Glutamatergic neuron (in vitro differentiated cells): ENCODE results near the gene NAA60. TPM values are rescaled to one million over a fixed set of nuclear protein-coding genes. Genes with fewer than 3 reads are reported as not detected.
"Not testable (repeated sequence)": the region's sequence is repeated elsewhere in the genome, so short reads cannot be mapped to it uniquely, and the experiment has no call there.

Experiments used
- DNase-seq: peaks from one replicate; pipeline ENCODE4 v3.0.0; 2022
- H3K27ac Mint-ChIP-seq: one replicate; pipeline ENCODE4 v1.8.0; 2020; ENCODE audit warnings: mild to moderate bottlenecking, mixed read lengths, inconsistent platforms; ENCODE audit not compliant: unreplicated experiment
- H3K27me3 Mint-ChIP-seq: one replicate; pipeline ENCODE4 v1.8.0; 2020; ENCODE audit warnings: mild to moderate bottlenecking, moderate library complexity, mixed read lengths, inconsistent platforms; ENCODE audit not compliant: unreplicated experiment
- H3K36me3 Mint-ChIP-seq: one replicate; pipeline ENCODE4 v1.8.0; 2020; ENCODE audit warnings: mild to moderate bottlenecking, mixed read lengths, inconsistent platforms; ENCODE audit not compliant: unreplicated experiment
- H3K4me1 Mint-ChIP-seq: one replicate; pipeline ENCODE4 v1.8.0; 2020; ENCODE audit warnings: mild to moderate bottlenecking, low read depth, mixed read lengths, inconsistent platforms; ENCODE audit not compliant: unreplicated experiment
- H3K4me3 Mint-ChIP-seq: one replicate; pipeline ENCODE4 v1.8.0; 2020; ENCODE audit warnings: mild to moderate bottlenecking, mixed read lengths, inconsistent platforms; ENCODE audit not compliant: unreplicated experiment
- H3K9me3 Mint-ChIP-seq: one replicate; pipeline ENCODE4 v1.8.0; 2020; ENCODE audit warnings: mild to moderate bottlenecking, moderate library complexity, mixed read lengths, inconsistent platforms; ENCODE audit not compliant: unreplicated experiment
- CTCF ChIP-seq: fragments of 200-600 bp; sonication (generic); IDR thresholded peaks from one replicate; pipeline ENCODE4 v1.5.0; 2021; ENCODE audit not compliant: partially characterized antibody, unreplicated experiment
- total RNA-seq: library from RNA; stranded (reverse); fragmentation: NEBNext Ultra II Directional; extraction: Animal tissue kit (Norgen Biotek cat#: 25700); gene quantifications from one replicate; pipeline ENCODE4 v1.2.1, GENCODE V29; 2021; ENCODE audit not compliant: unreplicated experiment

Gene NAA60
- total RNA-seq, 1 donor from 2014 or later, result 69.9 TPM

- no peak for TF ChIP-seq CTCF
- Mint-ChIP-seq H3K4me3 (no peak overlapping the region), H3K4me1 (peaks cover 14% of the 10 kb centered on the region), H3K36me3 (no peaks in the 10 kb centered on the region), H3K27me3 (peaks cover 11% of the 10 kb centered on the region), H3K9me3 (peaks cover 9% of the 10 kb centered on the region), H3K27ac (no peak overlapping the region)
- DNase-seq, result no peak
Observed at GRCh38 chr16:3494386-3494973, 51.0 kb downstream of the NAA60 start.

- Mint-ChIP-seq H3K4me3 (no peak within 1 kb of the TSS), H3K9me3 (peaks cover 9% of the 10 kb centered on the region), H3K4me1 (peaks cover 13% of the 10 kb centered on the region), H3K36me3 (no peaks in the 10 kb centered on the region), H3K27me3 (peaks cover 13% of the 10 kb centered on the region), H3K27ac (no peak within 1 kb of the TSS)
- no peak for DNase-seq
- no peak for TF ChIP-seq CTCF
Observed at GRCh38 chr16:3495176-3495575, 51.7 kb downstream of the NAA60 start, which contains the start of gene C16orf90. C16orf90 (minus strand) TSS chr16:3495489; CDS start chr16:3495421, 68 bp downstream.

GRCh38 chr16:3496386-3496785 lies 52.9 kb downstream of the NAA60 start:
- TF ChIP-seq CTCF, result no peak
- peaks cover 13% of the 10 kb centered on the region for H3K27me3 Mint-ChIP-seq
- no peak for DNase-seq
- H3K9me3 Mint-ChIP-seq, result peaks cover 7% of the 10 kb centered on the region
- no peak overlapping the region for H3K4me3 Mint-ChIP-seq
- no peaks in the 10 kb centered on the region for H3K36me3 Mint-ChIP-seq
- peaks cover 7% of the 10 kb centered on the region for H3K4me1 Mint-ChIP-seq
- H3K27ac Mint-ChIP-seq, result no peak overlapping the region

GRCh38 chr16:3497771-3498170 lies 54.3 kb downstream of the NAA60 start:
- Mint-ChIP-seq H3K4me3 (no peak overlapping the region), H3K27ac (no peak overlapping the region), H3K27me3 (peaks cover 13% of the 10 kb centered on the region), H3K4me1 (peaks cover 6% of the 10 kb centered on the region), H3K9me3 (peaks cover 5% of the 10 kb centered on the region), H3K36me3 (no peaks in the 10 kb centered on the region)
- no peak for TF ChIP-seq CTCF
- DNase-seq, result no peak

- Mint-ChIP-seq H3K4me1 (peaks cover 3% of the 10 kb centered on the region), H3K36me3 (no peaks in the 10 kb centered on the region), H3K9me3 (peaks cover 5% of the 10 kb centered on the region), H3K27me3 (peaks cover 11% of the 10 kb centered on the region), H3K27ac (no peak overlapping the region), H3K4me3 (no peak overlapping the region)
- no peak for DNase-seq
- TF ChIP-seq CTCF, result no peak
Observed at GRCh38 chr16:3498988-3499387, 55.5 kb downstream of the NAA60 start.

- DNase-seq, H3K4me1 Mint-ChIP-seq, H3K9me3 Mint-ChIP-seq, H3K36me3 Mint-ChIP-seq: not testable (repeated sequence)
- Mint-ChIP-seq H3K4me3 (peak overlapping the region; percentile 95), H3K27ac (peak overlapping the region; percentile 82), H3K27me3 (peaks cover 11% of the 10 kb centered on the region)
Observed at GRCh38 chr16:3501412-3501761, 57.9 kb downstream of the NAA60 start.
